Measurements from ENCODE around the gene TBC1D22A.
A peak's percentile ranks its signal among the peaks of the same experiment; 100 is the strongest.

DNA sequence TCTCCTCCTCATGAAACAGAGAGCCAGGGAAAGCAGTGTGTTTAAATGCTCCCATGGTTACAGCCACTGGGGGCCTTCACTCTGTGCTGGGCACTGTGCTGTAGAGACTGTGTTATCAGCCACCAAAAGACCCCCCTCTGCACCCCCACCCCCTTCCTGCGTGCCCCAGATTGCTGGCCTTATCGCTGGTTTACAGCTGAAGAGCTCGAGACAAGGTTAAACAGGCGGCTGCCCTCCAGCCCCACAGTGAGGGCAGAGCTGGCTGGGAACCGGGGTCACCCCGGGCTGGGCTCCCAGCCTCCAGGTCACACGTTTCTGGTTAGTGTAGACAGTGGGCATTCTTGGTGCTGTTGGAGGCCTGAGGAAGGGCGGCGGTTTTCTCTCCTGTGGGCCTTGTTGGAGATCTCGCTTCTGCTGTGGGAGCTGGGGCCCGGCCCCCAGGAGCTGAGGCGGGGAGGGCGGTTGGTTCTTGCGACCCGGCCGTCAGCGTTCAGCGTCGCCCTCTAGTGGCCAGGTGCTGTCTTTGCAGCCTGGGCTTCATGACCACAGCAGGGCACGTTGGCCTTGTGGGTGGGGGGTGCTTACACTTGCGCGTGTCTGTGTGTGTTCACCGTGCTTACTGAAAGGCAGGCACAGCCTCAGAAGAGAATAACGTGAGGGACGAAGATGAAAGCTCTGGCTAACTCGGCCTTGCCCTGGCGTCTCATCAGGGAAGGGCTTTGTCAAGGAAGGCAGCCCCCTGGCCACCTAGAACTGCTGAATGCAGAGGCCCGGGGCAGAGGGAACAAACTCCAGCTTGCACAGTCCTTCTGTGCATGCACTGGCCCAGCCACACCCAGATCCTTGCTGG is 40.8 kb downstream of the TBC1D22A start:
- TF ChIP-seq, protein P1, sequence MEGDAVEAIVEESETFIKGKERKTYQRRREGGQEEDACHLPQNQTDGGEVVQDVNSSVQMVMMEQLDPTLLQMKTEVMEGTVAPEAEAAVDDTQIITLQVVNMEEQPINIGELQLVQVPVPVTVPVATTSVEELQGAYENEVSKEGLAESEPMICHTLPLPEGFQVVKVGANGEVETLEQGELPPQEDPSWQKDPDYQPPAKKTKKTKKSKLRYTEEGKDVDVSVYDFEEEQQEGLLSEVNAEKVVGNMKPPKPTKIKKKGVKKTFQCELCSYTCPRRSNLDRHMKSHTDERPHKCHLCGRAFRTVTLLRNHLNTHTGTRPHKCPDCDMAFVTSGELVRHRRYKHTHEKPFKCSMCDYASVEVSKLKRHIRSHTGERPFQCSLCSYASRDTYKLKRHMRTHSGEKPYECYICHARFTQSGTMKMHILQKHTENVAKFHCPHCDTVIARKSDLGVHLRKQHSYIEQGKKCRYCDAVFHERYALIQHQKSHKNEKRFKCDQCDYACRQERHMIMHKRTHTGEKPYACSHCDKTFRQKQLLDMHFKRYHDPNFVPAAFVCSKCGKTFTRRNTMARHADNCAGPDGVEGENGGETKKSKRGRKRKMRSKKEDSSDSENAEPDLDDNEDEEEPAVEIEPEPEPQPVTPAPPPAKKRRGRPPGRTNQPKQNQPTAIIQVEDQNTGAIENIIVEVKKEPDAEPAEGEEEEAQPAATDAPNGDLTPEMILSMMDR (IDR thresholded peaks at IDR 0.05; ENCODE audit: poor library complexity) = peak; percentile 91
- no peak for TF ChIP-seq EZH2 (IDR thresholded peaks at IDR 0.05; ENCODE audit: borderline replicate concordance)
